Endothelial cell of umbilical vein (primary cell): ENCODE measurements around the gene TARM1. TPM values are rescaled to one million over a fixed set of nuclear protein-coding genes. Genes with fewer than 3 reads are reported as not detected.

Experiments used
- BruUV-seq: library from RNA; stranded (reverse); fragments of 400-500 nt; replicated peaks from 2 replicates; lab custom pipeline; 2021; lab: Mats Ljungman, UMichigan
- CTCF ChIA-PET: fragments of 300-600, 350-600 bp; sonication (Branson Sonifier 250); formaldehyde crosslinking; loops from one replicate; lab custom pipeline; 2021; ENCODE audit warnings: antibody characterized with exemption, inconsistent platforms; lab: Charles Lee
- POLR2A ChIA-PET: fragments of 300-600, 350-600 bp; sonication (Branson Sonifier 250); formaldehyde crosslinking; loops from one replicate; lab custom pipeline; 2021; ENCODE audit warnings: antibody characterized with exemption, inconsistent platforms; lab: Charles Lee
- DNase-seq: peaks from one replicate; pipeline ENCODE4 v3.0.0-alpha.2; 2011; ENCODE audit warnings: low read depth, low spot score
- FAIRE-seq: peaks from 2 replicates; lab custom pipeline; 2011; peaks lifted over from hg19 to GRCh38; lab: Jason Lieb, UNC
- H2AFZ ChIP-seq: 2 replicates; pipeline ENCODE4 v1.6.0; 2012; ENCODE audit warnings: low read depth, low read length, control low read depth, inconsistent platforms
- H3K27ac ChIP-seq: 2 replicates; pipeline ENCODE4 v1.5.1; 2011; ENCODE audit warnings: low read depth, mild to moderate bottlenecking, control low read depth, low read length, moderate library complexity; ENCODE audit not compliant: insufficient read depth
- H3K27me3 ChIP-seq, 2 experiments: 2 replicates each; pipeline versions ENCODE4 v1.6.0 to v1.6.1; 2011; ENCODE audit warnings: low read length in 2 of 2, mixed read lengths in 1 of 2; ENCODE audit not compliant: control insufficient read depth in 2 of 2, insufficient read depth in 2 of 2
- H3K36me3 ChIP-seq, 2 experiments: 2 replicates in 1 of 2; 3 replicates in 1 of 2; pipeline ENCODE4 v1.5.1; 2011; ENCODE audit warnings: low read length in 2 of 2, mild to moderate bottlenecking in 1 of 2, moderate library complexity in 1 of 2; ENCODE audit not compliant: control insufficient read depth in 2 of 2, insufficient read depth in 2 of 2; ENCODE audit errors: extremely low read depth in 1 of 2
- H3K4me1 ChIP-seq: 3 replicates; pipeline ENCODE4 v1.5.1; 2011; ENCODE audit warnings: mild to moderate bottlenecking, low read length; ENCODE audit not compliant: control insufficient read depth, insufficient read depth; ENCODE audit errors: extremely low read depth
- H3K4me2 ChIP-seq: 2 replicates; pipeline ENCODE4 v1.6.1; 2011; ENCODE audit warnings: low read length, control low read depth, mixed read lengths; ENCODE audit not compliant: insufficient read depth
- H3K4me3 ChIP-seq, 3 experiments: fragments of 200-600 bp in 1 of 3; sonication (generic), shearing (Covaris generic) in 1 of 3; replicated peaks in 1 of 3; 2 replicates each; pipeline ENCODE4 v1.5.1; 2011 to 2016; ENCODE audit warnings: control low read depth in 3 of 3, low read length in 3 of 3, mild to moderate bottlenecking in 2 of 3, inconsistent platforms in 1 of 3, low read depth in 1 of 3, moderate library complexity in 1 of 3; ENCODE audit not compliant: insufficient read depth in 1 of 3
- H3K79me2 ChIP-seq: 2 replicates; pipeline ENCODE4 v1.6.0; 2012; ENCODE audit warnings: low read length, inconsistent platforms; ENCODE audit not compliant: control insufficient read depth, insufficient read depth
- H3K9ac ChIP-seq: replicated peaks from 2 replicates; pipeline ENCODE3; 2011; ENCODE audit warnings: low read length, control low read depth; ENCODE audit not compliant: insufficient read depth; ENCODE audit errors: extremely low read depth
- H3K9me1 ChIP-seq: replicated peaks from 3 replicates; pipeline ENCODE4 v1.6.0; 2011; ENCODE audit warnings: mild to moderate bottlenecking, low read length; ENCODE audit not compliant: control insufficient read depth, insufficient read depth; ENCODE audit errors: extremely low read depth
- H3K9me3 ChIP-seq: replicated peaks from 2 replicates; pipeline ENCODE4 v1.5.1; 2012; ENCODE audit warnings: low read length, inconsistent platforms; ENCODE audit not compliant: control insufficient read depth, insufficient read depth
- H4K20me1 ChIP-seq: replicated peaks from 2 replicates; pipeline ENCODE3; 2011; ENCODE audit warnings: mild to moderate bottlenecking, low read length; ENCODE audit not compliant: control insufficient read depth, insufficient read depth; ENCODE audit errors: extremely low read depth
- CTCF ChIP-seq, 2 donors: IDR thresholded peaks; 1 replicate in 1 of 2; 2 replicates in 1 of 2; pipeline ENCODE4 v1.5.1; 2011; ENCODE audit warnings: low read length in 2 of 2, mild to moderate bottlenecking in 2 of 2, moderate library complexity in 2 of 2, control low read depth in 1 of 2, inconsistent platforms in 1 of 2, low read depth in 1 of 2; ENCODE audit not compliant: insufficient read depth in 1 of 2; ENCODE audit errors: extremely low read depth in 1 of 2
- EZH2 ChIP-seq: IDR thresholded peaks from 2 replicates; pipeline ENCODE4 v1.6.1; 2012; ENCODE audit warnings: borderline replicate concordance, low read depth, mild to moderate bottlenecking, moderate library complexity, low read length, inconsistent platforms; ENCODE audit not compliant: severe bottlenecking
- FOS ChIP-seq: IDR thresholded peaks from 2 replicates; pipeline ENCODE4 v1.6.1; 2011; ENCODE audit warnings: mild to moderate bottlenecking, low read length, moderate library complexity, borderline replicate concordance; ENCODE audit not compliant: insufficient read depth
- GATA2 ChIP-seq: IDR thresholded peaks from 2 replicates; pipeline ENCODE4 v1.7.0; 2011; ENCODE audit warnings: low read depth, mild to moderate bottlenecking, moderate library complexity, mixed read lengths, low read length; ENCODE audit not compliant: insufficient read length, insufficient read depth
- JUN ChIP-seq: IDR thresholded peaks from 2 replicates; pipeline ENCODE4 v1.6.1; 2011; ENCODE audit warnings: borderline replicate concordance, low read depth; ENCODE audit not compliant: insufficient read length, insufficient read depth
- MAX ChIP-seq: IDR thresholded peaks from 2 replicates; pipeline ENCODE4 v1.6.1; 2011; ENCODE audit not compliant: insufficient read depth, insufficient read length
- POLR2A ChIP-seq: IDR thresholded peaks from 2 replicates; pipeline ENCODE4 v1.6.1; 2012; ENCODE audit warnings: low read depth, mild to moderate bottlenecking, control low read depth, low read length
- POLR2AphosphoS5 ChIP-seq: IDR thresholded peaks from 2 replicates; pipeline ENCODE4 v1.6.1; 2012; ENCODE audit warnings: low read depth, mild to moderate bottlenecking, control low read depth, low read length, moderate library complexity; ENCODE audit not compliant: insufficient read depth
- dilution Hi-C: fragments of 300-500 bp; cut with MboI; formaldehyde crosslinking; loops from one replicate; pipeline ENCODE4 v1.15.0; 2019; ENCODE audit warnings: low sequenced_read_pairs; ENCODE audit not compliant: extremely low pct_ligation_motif_present
- intact Hi-C: fragments of 100-400 bp; cut with micrococcal nuclease; formaldehyde crosslinking; loops from one replicate; pipeline ENCODE4 v1.10.0; 2022
- polyA plus RNA-seq, 4 experiments: library from polyadenylated mRNA; depleted of rRNA in 3 of 4; stranded (reverse) in 3 of 4; unstranded in 1 of 4; fragments of >200 nt; gene quantifications; 2 replicates each; pipeline versions ENCODE4 v1.2.1 to v1.2.3, GENCODE V29; 2011 to 2012; ENCODE audit warnings: missing spikeins in 1 of 4
- total RNA-seq: library from RNA; stranded (reverse); gene quantifications from 2 replicates; pipeline ENCODE4 v1.2.3, GENCODE V29; 2021

The TARM1 gene
- total and polyA plus RNA-seq, 2 donors (not counting 3 experiments of a cell fraction or from before 2014, with no cell fraction given): not detected

- POLR2A ChIA-PET: no interaction called here
- H4K20me1 ChIP-seq: no peaks in the 10 kb centered on the region
- H2AFZ ChIP-seq: no peak overlapping the region
- no peaks in the 10 kb centered on the region for H3K9me3 ChIP-seq
- H3K4me1 ChIP-seq: no peaks in the 10 kb centered on the region
- no peaks in the 10 kb centered on the region for H3K79me2 ChIP-seq
- H3K27me3 ChIP-seq: no peaks in the 10 kb centered on the region
- no TSS peak for BruUV-seq
- CTCF ChIA-PET: no interaction called here
- no peak for TF ChIP-seq CTCF (IDR thresholded peaks at IDR 0.05; ENCODE audit: extremely low read depth in 1 of 2, insufficient read depth in 1 of 2, low read depth in 1 of 2, low read length in 2 of 2)
- TF ChIP-seq MAX: no peak
- TF ChIP-seq GATA2: no peak
- no peak for TF ChIP-seq POLR2AphosphoS5
- no peak for TF ChIP-seq POLR2A
- no peak for TF ChIP-seq JUN
- H3K27ac ChIP-seq: no peak overlapping the region
- no peaks in the 10 kb centered on the region for H3K36me3 ChIP-seq
- intact Hi-C loops: no loop called here
- FAIRE-seq (no peak), DNase-seq (no peak)
- no peak overlapping the region for H3K9ac ChIP-seq
- no peaks in the 10 kb centered on the region for H3K9me1 ChIP-seq
- dilution Hi-C loops: no loop called here
- H3K4me2 ChIP-seq: no peak overlapping the region
- no peak overlapping the region for H3K4me3 ChIP-seq
Measured at GRCh38 chr19:54073829-54074228, 7.3 kb downstream of the TARM1 start.

GRCh38 chr19:54069470-54069869, 11.7 kb downstream of the TARM1 start:
- TF ChIP-seq JUN (no peak), CTCF (IDR thresholded peaks at IDR 0.05; ENCODE audit: extremely low read depth in 1 of 2, insufficient read depth in 1 of 2, low read depth in 1 of 2, low read length in 2 of 2) (no peak), POLR2AphosphoS5 (no peak), MAX (no peak), GATA2 (no peak), EZH2 (no peak), POLR2A (no peak), FOS (no peak)
- Histone ChIP-seq H3K9me1 (no peaks in the 10 kb centered on the region), H3K4me3 (no peak overlapping the region), H3K9ac (no peak overlapping the region), H3K4me2 (no peak overlapping the region), H3K27me3 (no peaks in the 10 kb centered on the region), H3K36me3 (no peaks in the 10 kb centered on the region), H3K79me2 (no peaks in the 10 kb centered on the region), H3K9me3 (no peaks in the 10 kb centered on the region), H3K4me1 (no peaks in the 10 kb centered on the region), H2AFZ (no peak overlapping the region), H4K20me1 (no peaks in the 10 kb centered on the region), H3K27ac (no peak overlapping the region)
- CTCF ChIA-PET: no interaction called here
- dilution Hi-C loops: no loop called here
- DNase-seq: no peak
- POLR2A ChIA-PET: no interaction called here
- intact Hi-C loops: no loop called here
- FAIRE-seq: no peak
- no TSS peak for BruUV-seq
